OCI-LY7 (cell line): Measurements from ENCODE around the gene SUN2. TPM values are rescaled to one million over a fixed set of nuclear protein-coding genes. Genes with fewer than 3 reads are reported as not detected.

Source experiments
- BruUV-seq: library from RNA; stranded (reverse); fragments of 400-500 nt; replicated peaks from 2 replicates; lab custom pipeline; 2021; lab: Mats Ljungman, UMichigan
- CTCF ChIA-PET: fragments of 300-600 bp; sonication (Branson Sonifier 250); formaldehyde crosslinking; loops from one replicate; lab custom pipeline; 2022; ENCODE audit warnings: antibody characterized with exemption; ENCODE audit not compliant: unreplicated experiment; lab: Charles Lee
- POLR2A ChIA-PET: fragments of 300-600 bp; sonication (Branson Sonifier 250); formaldehyde crosslinking; loops from one replicate; lab custom pipeline; 2022; ENCODE audit warnings: antibody characterized with exemption; lab: Charles Lee
- DNase-seq: peaks from one replicate; pipeline ENCODE4 v3.0.0-alpha.2; 2015; ENCODE audit warnings: low spot score
- H2AFZ ChIP-seq: fragments of 200-600 bp; sonication (generic), shearing (Covaris generic); 2 replicates; pipeline ENCODE4 v1.6.1; 2014; ENCODE audit warnings: mild to moderate bottlenecking, antibody characterized with exemption, low read length, moderate library complexity
- H3K27ac ChIP-seq: fragments of 200-600 bp; sonication (generic); 2 replicates; pipeline ENCODE4 v1.5.1; 2014; ENCODE audit warnings: mixed run types, low read depth, mild to moderate bottlenecking, moderate library complexity, low read length, inconsistent platforms; ENCODE audit not compliant: poor library complexity, severe bottlenecking
- H3K36me3 ChIP-seq: fragments of 200-600 bp; sonication (generic); 2 replicates; pipeline ENCODE4 v1.6.1; 2014; ENCODE audit warnings: mild to moderate bottlenecking, antibody characterized with exemption, low read length, moderate library complexity, mixed read lengths; ENCODE audit not compliant: insufficient read depth
- H3K4me1 ChIP-seq: fragments of 200-600 bp; sonication (generic); 2 replicates; pipeline ENCODE4 v1.5.1; 2014; ENCODE audit warnings: mild to moderate bottlenecking, low read length; ENCODE audit not compliant: insufficient read depth, poor library complexity, severe bottlenecking
- H3K4me2 ChIP-seq: fragments of 200-600 bp; sonication (generic); 2 replicates; pipeline ENCODE4 v1.6.1; 2014; ENCODE audit warnings: mild to moderate bottlenecking, low read length
- H3K4me3 ChIP-seq: fragments of 200-600 bp; sonication (generic); 2 replicates; pipeline ENCODE4 v1.5.1; 2014; ENCODE audit warnings: mild to moderate bottlenecking, low read depth, low read length; ENCODE audit not compliant: poor library complexity, severe bottlenecking
- H3K79me2 ChIP-seq: fragments of 200-600 bp; sonication (generic); 2 replicates; pipeline ENCODE4 v1.6.1; 2016; ENCODE audit warnings: low read depth, mild to moderate bottlenecking, low read length, moderate library complexity, mixed read lengths; ENCODE audit not compliant: insufficient read depth
- H3K9me2 ChIP-seq: fragments of 200-600 bp; sonication (generic); 2 replicates; pipeline ENCODE4 v1.6.1; 2016; ENCODE audit warnings: mild to moderate bottlenecking, low read length, mixed read lengths; ENCODE audit not compliant: insufficient read depth
- H3K9me3 ChIP-seq: fragments of 200-600 bp; sonication (generic); 2 replicates; pipeline ENCODE4 v1.6.1; 2014; ENCODE audit warnings: mild to moderate bottlenecking, mixed run types, low read length, mixed read lengths
- H4K20me1 ChIP-seq: fragments of 200-600 bp; sonication (generic); 2 replicates; pipeline ENCODE4 v1.6.1; 2014; ENCODE audit warnings: mild to moderate bottlenecking, antibody characterized with exemption, low read length, moderate library complexity, mixed read lengths; ENCODE audit not compliant: insufficient read depth
- EZH2phosphoT487 ChIP-seq: fragments of 200-600 bp; sonication (generic); IDR thresholded peaks from 2 replicates; pipeline ENCODE4 v1.6.1; 2018; ENCODE audit warnings: low read depth, borderline replicate concordance, mild to moderate bottlenecking, mixed run types, antibody characterized with exemption, low read length, moderate library complexity, mixed read lengths
- intact Hi-C: fragments of 100-400 bp; cut with micrococcal nuclease; formaldehyde crosslinking; loops from one replicate; pipeline ENCODE4 v1.10.0; 2022; ENCODE audit not compliant: unreplicated experiment
- total RNA-seq, 2 experiments: library from RNA; depleted of rRNA in 1 of 2; stranded (reverse); fragments of >200 nt in 1 of 2; shearing (Covaris generic) in 1 of 2; gene quantifications; 2 replicates each; pipeline ENCODE4 v1.2.3, GENCODE V29; 2014 to 2022
- TF ChIP-seq, protein P1 (sequence below): fragments of 200-600 bp; sonication (generic); conservative IDR thresholded peaks from 2 replicates; pipeline ENCODE4 v1.5.1; 2014; ENCODE audit warnings: mild to moderate bottlenecking, antibody characterized with exemption, low read length, moderate library complexity, mixed read lengths

Gene SUN2
- total RNA-seq, 2 experiments from 2014 or later, result 59.1 to 80.2 TPM

GRCh38 chr22:38697425-38698089 is 58.2 kb downstream of the SUN2 start:
- intact Hi-C loops, result no loop called here
- H2AFZ ChIP-seq, result no peak overlapping the region
- peaks cover 37% of the 10 kb centered on the region for H3K79me2 ChIP-seq
- no peaks in the 10 kb centered on the region for H3K9me2 ChIP-seq
- CTCF ChIA-PET, result no interaction called here
- H3K36me3 ChIP-seq, result peaks cover 61% of the 10 kb centered on the region
- peak overlapping the region; percentile 91 for H3K4me3 ChIP-seq
- H4K20me1 ChIP-seq, result peaks cover 8% of the 10 kb centered on the region; the same call in 1 of the 2 replicates
- H3K27ac ChIP-seq, result no peak overlapping the region
- H3K4me2 ChIP-seq, result peak overlapping the region; percentile 95
- no peaks in the 10 kb centered on the region for H3K9me3 ChIP-seq
- peaks cover 49% of the 10 kb centered on the region for H3K4me1 ChIP-seq
- POLR2A ChIA-PET, result interaction anchor here (0.6 to 4.7 kb wide), 4 partner anchors 11 to 642 kb away, joined by 3 to 18 read pairs (median 4); partner anchors contain the start of gene TOMM22
- TF ChIP-seq, protein P1, sequence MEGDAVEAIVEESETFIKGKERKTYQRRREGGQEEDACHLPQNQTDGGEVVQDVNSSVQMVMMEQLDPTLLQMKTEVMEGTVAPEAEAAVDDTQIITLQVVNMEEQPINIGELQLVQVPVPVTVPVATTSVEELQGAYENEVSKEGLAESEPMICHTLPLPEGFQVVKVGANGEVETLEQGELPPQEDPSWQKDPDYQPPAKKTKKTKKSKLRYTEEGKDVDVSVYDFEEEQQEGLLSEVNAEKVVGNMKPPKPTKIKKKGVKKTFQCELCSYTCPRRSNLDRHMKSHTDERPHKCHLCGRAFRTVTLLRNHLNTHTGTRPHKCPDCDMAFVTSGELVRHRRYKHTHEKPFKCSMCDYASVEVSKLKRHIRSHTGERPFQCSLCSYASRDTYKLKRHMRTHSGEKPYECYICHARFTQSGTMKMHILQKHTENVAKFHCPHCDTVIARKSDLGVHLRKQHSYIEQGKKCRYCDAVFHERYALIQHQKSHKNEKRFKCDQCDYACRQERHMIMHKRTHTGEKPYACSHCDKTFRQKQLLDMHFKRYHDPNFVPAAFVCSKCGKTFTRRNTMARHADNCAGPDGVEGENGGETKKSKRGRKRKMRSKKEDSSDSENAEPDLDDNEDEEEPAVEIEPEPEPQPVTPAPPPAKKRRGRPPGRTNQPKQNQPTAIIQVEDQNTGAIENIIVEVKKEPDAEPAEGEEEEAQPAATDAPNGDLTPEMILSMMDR, result no peak
- no peak for TF ChIP-seq EZH2phosphoT487
- no peak for DNase-seq
- BruUV-seq, result no TSS peak

- Histone ChIP-seq H3K79me2 (peaks cover 37% of the 10 kb centered on the region), H3K4me3 (peak overlapping the region; percentile 9), H3K27ac (no peak overlapping the region), H3K4me1 (peaks cover 41% of the 10 kb centered on the region), H3K9me2 (no peaks in the 10 kb centered on the region), H3K9me3 (no peaks in the 10 kb centered on the region), H3K36me3 (peaks cover 66% of the 10 kb centered on the region), H4K20me1 (peaks cover 8% of the 10 kb centered on the region; the same call in 1 of the 2 replicates), H3K4me2 (peak overlapping the region; percentile 95), H2AFZ (no peak overlapping the region)
- intact Hi-C loops, result no loop called here
- ChIA-PET CTCF (interaction anchor here (0.5 kb wide), 1 partner anchor 482 kb away, joined by 6 read pairs; no protein-coding TSS in a partner anchor), POLR2A (interaction anchor here (0.7 to 4.7 kb wide), 3 partner anchors 11 to 40 kb away, joined by 3 to 18 read pairs (median 3); partner anchors contain the start of gene TOMM22)
- no peak for DNase-seq
- BruUV-seq, result no TSS peak
- TF ChIP-seq, protein P1, result no peak
- TF ChIP-seq EZH2phosphoT487, result no peak
These were observed 59.0 kb downstream of the SUN2 start for GRCh38 chr22:38696606-38697424.
